ENCODE data around the gene SLC25A2.
"Not testable (repeated sequence)": the region's sequence is repeated elsewhere in the genome, so short reads cannot be mapped to it uniquely, and the experiment has no call there.

Gene SLC25A2

DNA sequence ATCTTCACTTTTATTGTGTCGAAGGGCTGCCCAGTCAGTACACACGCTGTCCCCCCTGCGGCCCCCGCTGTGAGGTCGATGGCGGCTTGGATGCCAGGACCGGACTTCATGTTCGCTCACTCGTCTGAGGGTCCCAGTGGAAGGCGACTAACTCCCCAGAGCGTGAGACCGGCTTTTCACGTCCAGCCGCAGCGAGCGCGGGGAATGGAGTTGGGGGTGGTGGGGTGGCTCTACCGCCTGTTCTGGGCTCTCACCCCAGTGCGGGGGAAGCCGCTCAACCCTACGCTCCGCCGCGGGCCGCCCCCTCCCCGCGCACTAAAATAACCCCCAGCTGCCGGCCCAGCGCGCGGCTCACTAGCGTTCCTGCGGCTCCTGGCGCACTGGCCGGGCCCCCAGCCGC is at the start of gene SLC25A2:
SLC25A2 (minus strand) TSS at position 294 of the 400 bp plus-strand sequence; CDS start at position 110, 184 bp downstream.
- H3K36me3 Mint-ChIP-seq: peaks cover 37% of the 10 kb centered on the region
- H3K27me3 Mint-ChIP-seq: no peaks in the 10 kb centered on the region
- H3K27ac Mint-ChIP-seq: no peak within 1 kb of the TSS
- H3K9me3 Mint-ChIP-seq (ENCODE audit: low read depth): peaks cover 17% of the 10 kb centered on the region
- H3K4me1 Mint-ChIP-seq (ENCODE audit: low read depth): no peaks in the 10 kb centered on the region
- H3K4me3 Mint-ChIP-seq: no peak within 1 kb of the TSS

DNA sequence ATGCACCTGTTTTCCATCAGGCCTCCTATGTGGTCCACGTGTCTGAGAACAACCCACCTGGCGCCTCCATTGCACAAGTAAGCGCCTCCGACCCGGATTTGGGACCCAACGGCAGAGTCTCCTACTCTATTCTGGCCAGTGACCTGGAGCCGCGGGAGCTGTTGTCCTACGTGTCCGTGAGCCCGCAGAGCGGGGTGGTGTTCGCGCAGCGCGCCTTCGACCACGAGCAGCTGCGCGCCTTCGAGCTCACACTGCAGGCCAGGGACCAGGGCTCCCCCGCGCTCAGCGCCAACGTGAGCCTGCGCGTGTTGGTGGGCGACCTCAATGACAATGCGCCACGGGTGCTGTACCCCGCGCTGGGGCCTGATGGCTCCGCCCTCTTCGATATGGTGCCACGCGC is 47.7 kb upstream of the SLC25A2 start:
- Mint-ChIP-seq H3K36me3 (peaks cover 10% of the 10 kb centered on the region), H3K27me3 (peaks cover 57% of the 10 kb centered on the region), H3K9me3 (ENCODE audit: low read depth) (peaks cover 5% of the 10 kb centered on the region), H3K27ac (no peak overlapping the region), H3K4me3 (no peak overlapping the region), H3K4me1 (ENCODE audit: low read depth) (no peaks in the 10 kb centered on the region)

DNA sequence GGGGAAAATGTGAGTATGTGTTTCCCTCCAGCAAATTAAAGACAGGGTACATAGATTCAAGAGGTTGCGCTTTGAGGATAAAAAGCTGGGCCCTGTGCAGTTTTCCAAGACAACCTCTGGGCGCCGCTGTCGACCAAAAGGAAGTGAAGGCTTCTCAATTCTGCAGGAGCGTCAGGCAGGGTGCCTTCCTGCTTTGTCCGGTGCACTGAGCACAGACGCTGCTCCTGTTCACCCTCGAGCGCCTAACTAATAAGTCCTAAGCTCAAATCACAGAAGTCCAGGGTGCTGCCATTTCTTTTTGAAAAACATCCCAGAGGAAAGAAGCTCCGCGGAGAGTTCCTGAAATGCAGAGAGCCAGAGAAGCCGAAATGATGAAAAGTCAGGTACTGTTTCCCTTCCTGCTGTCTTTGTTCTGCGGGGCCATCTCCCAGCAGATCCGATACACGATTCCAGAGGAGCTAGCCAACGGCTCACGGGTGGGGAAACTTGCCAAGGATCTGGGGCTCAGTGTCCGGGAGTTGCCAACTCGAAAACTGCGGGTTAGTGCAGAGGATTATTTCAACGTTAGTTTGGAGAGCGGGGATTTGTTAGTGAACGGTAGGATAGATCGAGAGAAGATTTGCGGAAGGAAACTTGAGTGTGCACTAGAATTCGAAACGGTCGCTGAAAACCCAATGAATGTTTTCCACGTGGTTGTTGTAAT is 46.2 kb upstream of the SLC25A2 start, which contains the start of gene PCDHGB1:
PCDHGB1 (plus strand) TSS at position 183 of the 703 bp plus-strand sequence; CDS start at position 345, 162 bp downstream.
- Mint-ChIP-seq H3K27me3 (peaks cover 59% of the 10 kb centered on the region), H3K9me3 (ENCODE audit: low read depth) (no peaks in the 10 kb centered on the region), H3K36me3 (peaks cover 12% of the 10 kb centered on the region), H3K4me3 (peak within 1 kb of the TSS; percentile 35), H3K4me1 (ENCODE audit: low read depth) (no peaks in the 10 kb centered on the region), H3K27ac (no peak within 1 kb of the TSS)

DNA sequence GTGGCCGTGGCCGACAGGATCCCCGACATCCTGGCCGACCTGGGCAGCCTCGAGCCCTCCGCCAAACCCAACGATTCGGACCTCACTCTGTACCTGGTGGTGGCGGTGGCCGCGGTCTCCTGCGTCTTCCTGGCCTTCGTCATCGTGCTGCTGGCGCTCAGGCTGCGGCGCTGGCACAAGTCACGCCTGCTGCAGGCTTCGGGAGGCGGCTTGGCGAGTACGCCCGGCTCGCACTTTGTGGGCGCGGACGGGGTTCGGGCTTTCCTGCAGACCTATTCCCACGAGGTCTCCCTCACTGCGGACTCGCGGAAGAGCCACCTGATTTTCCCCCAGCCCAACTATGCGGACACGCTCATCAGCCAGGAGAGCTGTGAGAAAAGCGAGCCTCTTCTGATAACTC is 42.2 kb upstream of the SLC25A2 start:
- Mint-ChIP-seq H3K36me3 (peaks cover 26% of the 10 kb centered on the region), H3K27me3 (peaks cover 66% of the 10 kb centered on the region), H3K9me3 (ENCODE audit: low read depth) (peaks cover 19% of the 10 kb centered on the region)
- H3K4me3 Mint-ChIP-seq; H3K27ac Mint-ChIP-seq; H3K4me1 Mint-ChIP-seq (ENCODE audit: low read depth): not testable (repeated sequence)

DNA sequence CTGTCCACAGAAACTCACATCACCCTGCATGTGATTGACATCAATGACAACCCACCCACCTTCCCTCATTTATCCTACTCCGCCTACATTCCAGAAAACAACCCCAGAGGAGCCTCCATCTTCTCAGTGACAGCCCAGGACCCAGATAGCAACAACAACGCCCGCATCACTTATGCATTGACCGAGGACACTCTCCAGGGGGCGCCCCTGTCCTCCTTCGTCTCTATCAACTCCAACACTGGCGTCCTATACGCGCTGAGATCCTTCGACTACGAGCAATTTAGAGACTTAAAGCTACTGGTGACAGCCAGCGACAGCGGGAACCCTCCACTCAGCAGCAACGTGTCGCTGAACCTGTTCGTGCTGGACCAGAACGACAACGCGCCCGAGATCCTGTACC is 41.5 kb upstream of the SLC25A2 start:
- Mint-ChIP-seq H3K36me3 (peaks cover 27% of the 10 kb centered on the region), H3K9me3 (ENCODE audit: low read depth) (peaks cover 20% of the 10 kb centered on the region), H3K4me3 (no peak overlapping the region), H3K27ac (no peak overlapping the region), H3K27me3 (peaks cover 61% of the 10 kb centered on the region), H3K4me1 (ENCODE audit: low read depth) (no peaks in the 10 kb centered on the region)

DNA sequence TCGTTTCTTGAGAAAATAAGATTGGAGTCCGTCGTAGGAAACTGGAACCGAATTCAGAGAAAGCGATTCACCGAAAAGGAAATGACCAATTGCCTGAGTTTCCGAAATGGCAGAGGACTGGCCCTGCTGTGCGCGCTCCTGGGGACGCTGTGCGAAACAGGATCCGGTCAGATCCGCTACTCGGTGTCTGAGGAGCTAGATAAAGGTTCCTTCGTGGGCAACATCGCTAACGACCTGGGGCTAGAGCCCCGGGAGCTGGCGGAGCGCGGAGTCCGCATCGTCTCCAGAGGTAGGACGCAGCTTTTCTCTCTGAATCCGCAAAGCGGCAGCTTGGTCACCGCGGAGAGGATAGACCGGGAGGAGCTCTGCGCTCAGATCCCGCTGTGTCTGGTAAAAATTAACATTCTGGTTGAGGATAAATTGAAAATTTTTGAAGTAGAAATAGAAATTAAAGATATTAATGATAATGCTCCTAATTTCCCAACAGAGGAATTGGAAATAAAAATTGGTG is 40.2 kb upstream of the SLC25A2 start:
- Mint-ChIP-seq H3K27me3 (peaks cover 62% of the 10 kb centered on the region), H3K27ac (no peak overlapping the region), H3K4me1 (ENCODE audit: low read depth) (no peaks in the 10 kb centered on the region), H3K9me3 (ENCODE audit: low read depth) (peaks cover 24% of the 10 kb centered on the region), H3K4me3 (peak overlapping the region; percentile 51), H3K36me3 (peaks cover 28% of the 10 kb centered on the region)

DNA sequence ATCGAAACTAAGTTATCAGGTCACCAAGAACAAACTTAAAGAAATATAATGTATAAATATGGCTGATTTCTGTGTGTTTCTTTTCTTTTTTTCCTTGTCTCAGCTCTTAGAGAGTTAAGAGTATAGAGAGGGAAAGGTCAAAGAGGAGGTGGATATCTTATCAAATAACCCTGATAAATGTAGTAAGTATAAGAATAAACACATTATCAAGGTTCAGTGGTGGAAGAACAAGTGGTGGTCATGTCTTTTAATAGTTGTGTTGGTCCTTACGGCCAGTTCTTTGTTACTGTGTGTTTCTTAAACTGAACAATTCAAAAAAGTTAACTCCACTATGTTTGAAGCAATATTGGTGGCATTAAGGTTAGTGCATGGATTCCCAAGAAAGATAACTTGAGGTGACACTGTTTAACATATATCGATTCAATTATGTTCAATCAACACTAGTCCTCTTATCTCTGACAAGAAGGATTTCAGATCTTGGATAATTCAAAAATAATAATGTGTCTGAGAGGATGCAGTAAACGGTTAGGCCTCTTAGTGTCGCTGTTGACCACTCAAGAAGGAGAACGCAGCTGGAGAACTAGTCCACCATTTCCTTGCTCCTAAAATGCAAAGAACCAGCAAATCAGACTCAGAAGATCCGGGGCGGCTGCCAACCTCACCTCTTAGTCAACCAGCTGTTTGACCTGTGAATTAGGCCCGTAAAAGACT is 39.5 kb upstream of the SLC25A2 start, which contains the start of gene PCDHGA3:
PCDHGA3 (plus strand) TSS at position 588 of the 711 bp plus-strand sequence. CDS start 205 bp downstream, outside the sequence.
- Mint-ChIP-seq H3K36me3 (peaks cover 29% of the 10 kb centered on the region), H3K4me3 (peak within 1 kb of the TSS; percentile 51), H3K9me3 (ENCODE audit: low read depth) (peaks cover 27% of the 10 kb centered on the region), H3K4me1 (ENCODE audit: low read depth) (no peaks in the 10 kb centered on the region), H3K27me3 (peaks cover 61% of the 10 kb centered on the region), H3K27ac (no peak within 1 kb of the TSS)

DNA sequence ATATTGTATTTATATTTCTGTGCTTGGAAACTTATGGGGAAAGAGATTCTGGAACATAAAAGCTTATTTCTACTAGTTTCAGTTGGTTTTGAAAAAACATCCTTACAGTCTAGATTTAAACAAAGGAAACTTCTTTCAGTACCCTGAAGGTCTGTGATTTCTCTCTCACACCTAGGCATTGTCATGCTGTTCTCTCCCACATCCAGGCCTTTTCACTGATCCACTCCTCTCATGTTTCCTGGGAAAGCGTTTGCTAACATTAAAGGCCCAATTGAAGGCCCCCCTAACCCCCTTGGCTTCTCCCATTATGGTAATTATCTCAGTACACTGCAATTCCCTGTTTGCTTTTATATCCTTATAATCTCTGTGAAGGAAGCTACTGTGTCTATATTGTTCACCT is 38.9 kb upstream of the SLC25A2 start:
- no peaks in the 10 kb centered on the region for H3K4me1 Mint-ChIP-seq (ENCODE audit: low read depth)
- no peak overlapping the region for H3K4me3 Mint-ChIP-seq
- H3K27me3 Mint-ChIP-seq: peaks cover 64% of the 10 kb centered on the region
- peaks cover 35% of the 10 kb centered on the region for H3K36me3 Mint-ChIP-seq
- no peak overlapping the region for H3K27ac Mint-ChIP-seq
- H3K9me3 Mint-ChIP-seq (ENCODE audit: low read depth): peaks cover 34% of the 10 kb centered on the region

DNA sequence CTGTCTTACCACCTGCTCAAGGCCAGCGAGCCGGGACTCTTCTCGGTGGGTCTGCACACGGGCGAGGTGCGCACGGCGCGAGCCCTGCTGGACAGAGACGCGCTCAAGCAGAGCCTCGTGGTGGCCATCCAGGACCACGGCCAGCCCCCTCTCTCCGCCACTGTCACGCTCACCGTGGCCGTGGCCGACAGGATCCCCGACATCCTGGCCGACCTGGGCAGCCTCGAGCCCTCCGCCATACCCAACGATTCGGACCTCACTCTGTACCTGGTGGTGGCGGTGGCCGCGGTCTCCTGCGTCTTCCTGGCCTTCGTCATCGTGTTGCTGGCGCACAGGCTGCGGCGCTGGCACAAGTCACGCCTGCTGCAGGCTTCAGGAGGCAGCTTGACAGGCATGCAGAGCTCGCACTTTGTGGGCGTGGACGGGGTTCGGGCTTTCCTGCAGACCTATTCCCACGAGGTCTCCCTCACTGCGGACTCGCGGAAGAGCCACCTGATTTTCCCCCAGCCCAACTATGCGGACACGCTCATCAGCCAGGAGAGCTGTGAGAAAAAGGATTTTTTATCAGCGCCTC is 37.0 kb upstream of the SLC25A2 start:
- Mint-ChIP-seq H3K36me3 (peaks cover 42% of the 10 kb centered on the region), H3K27me3 (peaks cover 66% of the 10 kb centered on the region), H3K9me3 (ENCODE audit: low read depth) (peaks cover 45% of the 10 kb centered on the region)
- H3K27ac Mint-ChIP-seq; H3K4me3 Mint-ChIP-seq; H3K4me1 Mint-ChIP-seq (ENCODE audit: low read depth): not testable (repeated sequence)

DNA sequence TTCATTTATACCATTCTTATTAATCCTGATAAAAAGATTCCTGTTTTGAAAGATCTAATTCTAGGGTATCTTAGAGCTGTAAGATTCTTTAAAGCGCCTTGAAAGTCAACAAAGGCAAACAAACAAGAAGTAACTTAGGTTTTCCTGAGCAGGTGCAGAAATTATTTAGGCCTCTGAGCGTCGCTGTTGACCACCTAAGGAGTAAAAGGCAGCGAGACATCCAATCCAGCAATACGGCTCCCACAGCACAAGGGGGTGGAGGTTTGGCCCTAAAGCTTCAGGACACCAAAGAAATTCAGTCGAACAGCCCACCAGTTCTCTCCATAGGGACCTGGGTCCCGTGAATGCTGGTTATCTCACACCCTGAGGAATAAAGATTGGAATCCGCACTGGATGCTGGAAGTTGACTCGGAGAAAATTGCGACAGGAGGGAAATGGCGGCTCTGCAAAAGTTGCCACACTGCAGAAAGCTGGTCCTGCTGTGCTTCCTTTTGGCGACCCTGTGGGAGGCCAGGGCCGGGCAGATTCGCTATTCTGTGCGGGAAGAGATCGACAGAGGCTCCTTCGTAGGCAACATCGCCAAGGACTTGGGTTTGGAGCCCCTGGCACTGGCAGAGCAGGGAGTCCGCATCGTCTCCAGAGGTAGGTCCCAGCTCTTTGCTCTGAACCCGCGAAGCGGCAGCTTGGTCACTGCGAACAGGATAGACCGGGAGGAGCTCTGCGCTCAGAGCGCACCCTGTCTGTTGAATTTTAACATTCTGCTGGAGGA is 34.9 kb upstream of the SLC25A2 start, which contains the start of gene PCDHGA2:
PCDHGA2 (plus strand) TSS at position 223 of the 769 bp plus-strand sequence.
- Mint-ChIP-seq H3K27me3 (peaks cover 70% of the 10 kb centered on the region), H3K4me3 (no peak within 1 kb of the TSS), H3K4me1 (ENCODE audit: low read depth) (no peaks in the 10 kb centered on the region), H3K9me3 (ENCODE audit: low read depth) (peaks cover 56% of the 10 kb centered on the region), H3K27ac (no peak within 1 kb of the TSS), H3K36me3 (peaks cover 47% of the 10 kb centered on the region)

DNA sequence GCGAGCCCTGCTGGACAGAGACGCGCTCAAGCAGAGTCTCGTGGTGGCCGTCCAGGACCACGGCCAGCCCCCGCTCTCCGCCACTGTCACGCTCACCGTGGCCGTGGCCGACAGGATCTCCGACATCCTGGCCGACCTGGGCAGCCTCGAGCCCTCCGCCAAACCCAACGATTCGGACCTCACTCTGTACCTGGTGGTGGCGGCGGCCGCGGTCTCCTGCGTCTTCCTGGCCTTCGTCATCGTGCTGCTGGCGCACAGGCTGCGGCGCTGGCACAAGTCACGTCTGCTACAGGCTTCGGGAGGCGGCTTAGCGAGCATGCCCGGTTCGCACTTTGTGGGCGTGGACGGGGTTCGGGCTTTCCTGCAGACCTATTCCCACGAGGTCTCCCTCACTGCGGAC is 28.7 kb upstream of the SLC25A2 start:
- not testable (repeated sequence) for H3K27ac Mint-ChIP-seq; H3K4me3 Mint-ChIP-seq; H3K4me1 Mint-ChIP-seq (ENCODE audit: low read depth)
- H3K27me3 Mint-ChIP-seq: peaks cover 64% of the 10 kb centered on the region
- H3K9me3 Mint-ChIP-seq (ENCODE audit: low read depth): peaks cover 33% of the 10 kb centered on the region
- H3K36me3 Mint-ChIP-seq: peaks cover 41% of the 10 kb centered on the region

DNA sequence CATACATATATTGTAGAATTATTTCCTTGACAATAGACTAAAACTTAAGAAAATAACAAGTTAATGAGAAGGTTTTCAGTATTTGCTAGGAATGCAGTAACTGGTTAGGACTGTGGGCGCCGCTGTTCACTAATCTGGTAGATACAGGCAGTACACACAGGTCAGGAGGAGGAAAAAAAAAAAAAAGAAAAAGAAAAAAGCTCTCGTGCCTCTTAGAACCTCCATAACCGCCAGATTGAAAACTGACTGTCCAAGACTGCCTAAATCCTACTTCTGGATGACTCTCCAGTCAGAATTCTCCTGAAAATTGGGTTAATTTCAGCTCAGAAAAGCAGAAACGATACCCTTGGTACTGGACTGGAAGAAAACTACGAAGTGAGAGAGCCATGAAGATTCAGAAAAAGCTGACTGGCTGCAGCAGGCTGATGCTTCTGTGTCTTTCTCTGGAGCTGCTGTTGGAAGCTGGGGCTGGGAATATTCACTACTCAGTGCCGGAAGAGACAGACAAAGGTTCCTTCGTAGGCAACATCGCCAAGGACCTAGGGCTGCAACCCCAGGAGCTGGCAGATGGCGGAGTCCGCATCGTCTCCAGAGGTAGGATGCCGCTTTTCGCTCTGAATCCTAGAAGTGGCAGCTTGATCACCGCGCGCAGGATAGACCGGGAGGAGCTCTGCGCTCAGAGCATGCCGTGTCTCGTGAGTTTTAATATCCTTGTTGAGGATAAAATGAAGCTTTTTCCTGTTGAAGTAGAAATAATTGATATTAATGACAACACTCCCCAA is 26.6 kb upstream of the SLC25A2 start, which contains the start of gene PCDHGA1:
PCDHGA1 (plus strand) TSS at position 216 of the 782 bp plus-strand sequence.
- Mint-ChIP-seq H3K4me3 (peak within 1 kb of the TSS; percentile 32), H3K27ac (no peak within 1 kb of the TSS), H3K36me3 (peaks cover 36% of the 10 kb centered on the region), H3K9me3 (ENCODE audit: low read depth) (peaks cover 20% of the 10 kb centered on the region), H3K4me1 (ENCODE audit: low read depth) (peaks cover 9% of the 10 kb centered on the region), H3K27me3 (peaks cover 58% of the 10 kb centered on the region)

DNA sequence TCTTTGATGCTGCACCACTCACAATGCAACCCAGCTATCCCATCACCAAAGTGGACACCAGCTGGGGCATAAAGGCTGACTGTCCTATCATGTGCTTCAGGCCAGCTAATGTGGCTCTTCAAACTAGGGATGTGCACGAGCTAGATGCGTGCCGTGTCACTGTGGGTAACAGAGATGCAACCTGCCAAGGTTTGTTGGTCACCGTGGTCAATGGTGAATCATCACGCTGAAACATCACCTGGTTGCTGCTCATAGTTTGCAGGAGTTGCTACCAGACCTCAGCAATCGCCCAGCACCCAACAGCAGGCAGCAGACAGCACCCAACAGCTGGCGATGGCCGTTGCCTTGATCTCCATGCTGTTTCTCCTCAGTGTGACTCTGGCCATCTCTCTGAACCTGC is 24.4 kb upstream of the SLC25A2 start:
- no peak overlapping the region for H3K27ac Mint-ChIP-seq
- peaks cover 9% of the 10 kb centered on the region for H3K9me3 Mint-ChIP-seq (ENCODE audit: low read depth)
- H3K4me3 Mint-ChIP-seq: no peak overlapping the region
- H3K4me1 Mint-ChIP-seq (ENCODE audit: low read depth): peaks cover 9% of the 10 kb centered on the region
- peaks cover 20% of the 10 kb centered on the region for H3K36me3 Mint-ChIP-seq
- H3K27me3 Mint-ChIP-seq: peaks cover 39% of the 10 kb centered on the region
